NCI-H1092 (cell line): Measurements from ENCODE around the gene PCBP2.
"Not testable (repeated sequence)": the region's sequence is repeated elsewhere in the genome, so short reads cannot be mapped to it uniquely, and the experiment has no call there.

Experiments
- DNase-seq: peaks from one replicate; lab custom pipeline; 2025; lab: John Stamatoyannopoulos, UW

Gene PCBP2

GRCh38 chr12:53451661-53452158, at the start of gene PCBP2:
Gene PCBP2 (plus strand): TSS chr12:53452102. CDS start chr12:53454801, 2,699 bp downstream.
- DNase-seq = peak; percentile 97

GRCh38 chr12:53402351-53402750, 49.6 kb upstream of the PCBP2 start:
- DNase-seq = not testable (repeated sequence)

- no peak for DNase-seq
Observed at GRCh38 chr12:53402871-53403270, 49.0 kb upstream of the PCBP2 start.

GRCh38 chr12:53410951-53411350, 41.0 kb upstream of the PCBP2 start:
- no peak for DNase-seq

GRCh38 chr12:53413485-53414204, 38.3 kb upstream of the PCBP2 start:
- DNase-seq = no peak

- no peak for DNase-seq
Observed at GRCh38 chr12:53414756-53415417, 37.0 kb upstream of the PCBP2 start.

GRCh38 chr12:53415752-53416389, 36.0 kb upstream of the PCBP2 start:
- not testable (repeated sequence) for DNase-seq

- not testable (repeated sequence) for DNase-seq
Observed at GRCh38 chr12:53417291-53417816, 34.5 kb upstream of the PCBP2 start.

- no peak for DNase-seq
Observed at GRCh38 chr12:53418221-53418620, 33.7 kb upstream of the PCBP2 start.

GRCh38 chr12:53419756-53420155, 32.1 kb upstream of the PCBP2 start:
- no peak for DNase-seq

- DNase-seq = not testable (repeated sequence)
Observed at GRCh38 chr12:53422247-53422646, 29.7 kb upstream of the PCBP2 start.

- no peak for DNase-seq
Observed at GRCh38 chr12:53423597-53423996, 28.3 kb upstream of the PCBP2 start, which contains the start of gene AMHR2. Gene AMHR2 (plus strand): TSS chr12:53423855. CDS start chr12:53423935, 80 bp downstream.

- no peak for DNase-seq
Observed at GRCh38 chr12:53424626-53425514, 27.0 kb upstream of the PCBP2 start.

GRCh38 chr12:53425515-53426150, 26.3 kb upstream of the PCBP2 start:
- DNase-seq = no peak

- no peak for DNase-seq
Observed at GRCh38 chr12:53427905-53428594, 23.9 kb upstream of the PCBP2 start.

- no peak for DNase-seq
Observed at GRCh38 chr12:53428741-53429140, 23.2 kb upstream of the PCBP2 start.

- no peak for DNase-seq
Observed at GRCh38 chr12:53430116-53430515, 21.8 kb upstream of the PCBP2 start.

- no peak for DNase-seq
Observed at GRCh38 chr12:53431187-53431586, 20.7 kb upstream of the PCBP2 start.

GRCh38 chr12:53435326-53435725, 16.6 kb upstream of the PCBP2 start:
- not testable (repeated sequence) for DNase-seq

GRCh38 chr12:53439582-53439981, 12.3 kb upstream of the PCBP2 start:
- DNase-seq = not testable (repeated sequence)
